Mesendoderm (in vitro differentiated cells): Measurements from ENCODE around the gene EVC2.

Source experiments
- DNase-seq: peaks from one replicate; pipeline ENCODE4 v3.0.0; 2013
- H2AK5ac ChIP-seq: 2 replicates; pipeline ENCODE4 v1.6.1; 2013; ENCODE audit warnings: low read length, inconsistent platforms
- H2BK120ac ChIP-seq: 2 replicates; pipeline ENCODE4 v1.6.1; 2013; ENCODE audit warnings: low read depth, mild to moderate bottlenecking, low read length, moderate library complexity, mixed read lengths
- H2BK15ac ChIP-seq: replicated peaks from 2 replicates; pipeline ENCODE4 v1.6.1; 2013; ENCODE audit warnings: low read depth, mild to moderate bottlenecking, moderate library complexity
- H2BK5ac ChIP-seq: 2 replicates; pipeline ENCODE4 v1.6.1; 2013; ENCODE audit warnings: low read length, inconsistent platforms
- H3K18ac ChIP-seq: 2 replicates; pipeline ENCODE4 v1.6.1; 2013; ENCODE audit warnings: mild to moderate bottlenecking, low read length, mixed read lengths
- H3K23ac ChIP-seq: one replicate; pipeline ENCODE4 v1.6.1; 2013; ENCODE audit warnings: low read length
- H3K27ac ChIP-seq: 2 replicates; pipeline ENCODE4 v1.5.1; 2013; ENCODE audit warnings: low read depth, mild to moderate bottlenecking, inconsistent platforms, low read length, moderate library complexity
- H3K27me3 ChIP-seq: 2 replicates; pipeline ENCODE4 v1.6.1; 2013; ENCODE audit warnings: low read length, control low read depth, mild to moderate bottlenecking, inconsistent platforms; ENCODE audit not compliant: insufficient read depth, poor library complexity
- H3K36me3 ChIP-seq: 2 replicates; pipeline ENCODE4 v1.6.1; 2013; ENCODE audit warnings: low read length, inconsistent platforms; ENCODE audit not compliant: control insufficient read depth, insufficient read depth
- H3K4ac ChIP-seq: one replicate; pipeline ENCODE4 v1.6.1; 2013; ENCODE audit warnings: low read depth, mild to moderate bottlenecking, low read length, moderate library complexity
- H3K4me1 ChIP-seq: 2 replicates; pipeline ENCODE4 v1.6.1; 2013; ENCODE audit warnings: low read depth, low read length, inconsistent platforms; ENCODE audit not compliant: control insufficient read depth
- H3K4me2 ChIP-seq: 2 replicates; pipeline ENCODE4 v1.6.1; 2013; ENCODE audit warnings: low read length
- H3K4me3 ChIP-seq: 2 replicates; pipeline ENCODE4 v1.5.1; 2013; ENCODE audit warnings: mild to moderate bottlenecking, low read length
- H3K56ac ChIP-seq: one replicate; pipeline ENCODE4 v1.6.1; 2013; ENCODE audit warnings: low read length
- H3K79me1 ChIP-seq: 2 replicates; pipeline ENCODE4 v1.6.1; 2013; ENCODE audit warnings: low read length, inconsistent platforms
- H3K79me2 ChIP-seq: 2 replicates; pipeline ENCODE4 v1.6.1; 2013; ENCODE audit warnings: mild to moderate bottlenecking, low read length; ENCODE audit not compliant: control insufficient read depth, insufficient read depth
- H3K9ac ChIP-seq: 2 replicates; pipeline ENCODE4 v1.6.1; 2013; ENCODE audit warnings: low read length, inconsistent platforms
- H4K5ac ChIP-seq: one replicate; pipeline ENCODE4 v1.6.1; 2013; ENCODE audit warnings: low read length
- H4K8ac ChIP-seq: one replicate; pipeline ENCODE4 v1.6.1; 2013; ENCODE audit warnings: low read depth, mild to moderate bottlenecking, control low read depth, low read length, moderate library complexity
- WGBS: extraction: QIAGEN DNeasy Blood & Tissue Kit; methylation state at CpG from one replicate; pipeline ENCODE4 v1.1.7; 2013; ENCODE audit warnings: low lambda C conversion rate, missing lambda C conversion rate; ENCODE audit not compliant: insufficient coverage; ENCODE audit errors: extremely low coverage; 5-methylcytosine and 5-hydroxymethylcytosine counted together

EVC2 gene

DNA sequence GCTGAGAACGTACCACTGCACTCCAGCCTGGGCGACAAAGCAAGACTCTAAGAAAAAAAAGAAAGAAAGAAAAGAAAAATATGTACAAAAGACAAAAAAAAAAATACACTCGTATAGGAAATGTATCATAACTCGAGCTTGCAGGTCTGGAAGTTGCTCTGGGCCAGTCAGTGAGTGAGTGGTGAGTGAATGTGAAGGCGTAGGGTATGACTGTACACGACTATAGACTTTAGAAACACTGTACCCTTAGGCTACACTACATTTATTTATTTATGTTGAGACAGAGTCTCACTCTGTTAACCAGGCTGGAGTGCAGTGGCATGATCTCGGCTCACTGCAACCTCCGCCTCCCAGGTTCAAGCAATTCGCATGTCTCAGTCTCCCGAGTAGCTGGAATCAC lies 29.4 kb downstream of the EVC2 start:
- H3K56ac ChIP-seq: no peak overlapping the region

DNA sequence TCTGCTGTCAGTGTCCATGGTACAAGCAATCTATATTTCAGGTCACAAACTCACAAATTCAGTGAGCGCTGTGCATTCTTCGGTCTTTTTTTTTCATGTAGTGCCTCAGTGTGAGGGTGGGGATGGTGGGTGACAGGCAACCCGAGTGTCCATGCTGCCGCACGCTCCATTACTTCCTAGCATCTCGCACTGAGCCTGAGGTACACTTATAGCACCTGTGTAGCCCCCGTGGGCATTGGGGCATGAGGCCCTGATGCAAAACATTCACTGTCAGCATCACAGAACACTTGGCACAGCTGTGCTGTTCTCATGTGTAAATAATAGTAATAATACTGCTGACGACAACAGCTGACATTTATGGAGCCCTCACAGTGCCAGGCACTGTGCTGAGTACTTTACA lies 31.6 kb downstream of the EVC2 start:
- H3K27me3 ChIP-seq: no peaks in the 10 kb centered on the region
- H3K18ac ChIP-seq: no peak overlapping the region
- no peak overlapping the region for H3K23ac ChIP-seq
- no peaks in the 10 kb centered on the region for H3K79me1 ChIP-seq
- no peak overlapping the region for H2BK5ac ChIP-seq
- no peak overlapping the region for H3K4ac ChIP-seq
- H3K36me3 ChIP-seq: no peaks in the 10 kb centered on the region
- H2BK120ac ChIP-seq: no peak overlapping the region
- no peaks in the 10 kb centered on the region for H3K79me2 ChIP-seq
- no peak overlapping the region for H3K4me3 ChIP-seq
- H3K27ac ChIP-seq: no peak overlapping the region
- no peak overlapping the region for H4K5ac ChIP-seq
- H2BK15ac ChIP-seq: no peak overlapping the region
- no peak overlapping the region for H3K9ac ChIP-seq
- no peak for DNase-seq
- WGBS: no CpG with 5 or more reads among the region's 8 CpGs
- no peak overlapping the region for H4K8ac ChIP-seq
- no peak overlapping the region for H3K56ac ChIP-seq
- no peak overlapping the region for H3K4me2 ChIP-seq
- H3K4me1 ChIP-seq: no peaks in the 10 kb centered on the region
- no peak overlapping the region for H2AK5ac ChIP-seq

More for the DNA sequence above, 29.4 kb downstream of the EVC2 start:
- Histone ChIP-seq H4K5ac (no peak overlapping the region), H3K18ac (no peak overlapping the region), H3K4me2 (no peak overlapping the region), H3K4ac (no peak overlapping the region), H2BK15ac (no peak overlapping the region), H3K79me1 (no peaks in the 10 kb centered on the region), H3K9ac (no peak overlapping the region), H2AK5ac (no peak overlapping the region), H3K27me3 (no peaks in the 10 kb centered on the region), H3K4me3 (no peak overlapping the region), H3K4me1 (no peaks in the 10 kb centered on the region), H3K23ac (no peak overlapping the region), H3K36me3 (no peaks in the 10 kb centered on the region), H3K27ac (no peak overlapping the region), H2BK5ac (no peak overlapping the region), H4K8ac (no peak overlapping the region), H3K79me2 (no peaks in the 10 kb centered on the region), H2BK120ac (no peak overlapping the region)
- WGBS: no CpG with 5 or more reads among the region's 10 CpGs
- no peak for DNase-seq

DNA sequence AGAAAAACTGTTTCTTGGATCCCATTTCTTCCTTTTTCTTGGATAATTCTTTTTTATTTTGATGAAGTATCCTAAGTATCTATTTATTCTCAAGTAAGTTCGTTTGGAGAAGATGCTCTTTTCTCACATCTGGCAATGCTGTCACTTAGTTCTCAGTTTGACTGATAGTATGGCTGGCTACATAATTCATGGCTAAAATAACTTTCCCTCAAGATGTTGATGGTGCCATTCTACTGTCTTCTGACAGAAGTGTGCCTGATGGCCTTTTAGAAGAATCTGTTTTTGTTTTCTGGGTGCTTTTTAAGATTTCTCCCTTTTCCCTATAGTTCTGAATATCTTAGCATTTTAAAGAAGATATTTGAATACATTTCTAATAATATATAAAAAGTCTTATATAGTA lies 41.6 kb downstream of the EVC2 start:
- no CpG with 5 or more reads among the region's 1 CpG for WGBS
- Histone ChIP-seq H3K4ac (no peak overlapping the region), H2AK5ac (no peak overlapping the region), H3K36me3 (no peaks in the 10 kb centered on the region), H3K23ac (no peak overlapping the region), H3K9ac (no peak overlapping the region), H3K4me1 (no peaks in the 10 kb centered on the region), H2BK120ac (no peak overlapping the region), H4K5ac (no peak overlapping the region), H3K27me3 (no peaks in the 10 kb centered on the region), H3K56ac (no peak overlapping the region), H3K4me3 (no peak overlapping the region), H3K79me1 (no peaks in the 10 kb centered on the region), H3K18ac (no peak overlapping the region), H2BK5ac (no peak overlapping the region), H3K79me2 (no peaks in the 10 kb centered on the region), H2BK15ac (no peak overlapping the region), H4K8ac (no peak overlapping the region), H3K27ac (no peak overlapping the region), H3K4me2 (no peak overlapping the region)
- DNase-seq: no peak

DNA sequence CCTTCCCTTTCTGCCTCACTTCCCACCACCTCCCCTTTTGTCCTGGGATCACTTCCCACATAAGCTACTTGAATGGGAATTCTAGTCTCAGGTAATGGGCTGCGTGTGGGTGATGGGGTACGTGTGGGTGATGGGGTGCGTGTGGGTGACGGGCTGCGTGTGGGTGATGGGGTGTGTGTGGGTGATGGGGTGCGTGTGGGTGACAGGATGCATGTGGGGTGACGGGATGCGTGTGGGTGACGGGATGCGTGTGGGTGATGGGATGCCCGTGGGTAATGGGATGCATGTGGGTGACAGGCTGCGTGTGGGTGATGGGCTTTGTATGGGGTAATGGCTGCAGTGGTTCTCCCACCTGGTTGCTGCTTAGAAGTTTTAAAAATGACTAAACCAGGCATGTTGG lies 43.6 kb downstream of the EVC2 start:
- Histone ChIP-seq H2BK5ac (no peak overlapping the region), H3K4me2 (no peak overlapping the region), H3K27me3 (no peaks in the 10 kb centered on the region), H4K8ac (no peak overlapping the region), H3K4ac (no peak overlapping the region), H3K79me2 (no peaks in the 10 kb centered on the region), H3K36me3 (no peaks in the 10 kb centered on the region), H4K5ac (no peak overlapping the region), H2BK120ac (no peak overlapping the region), H3K18ac (no peak overlapping the region), H3K4me3 (no peak overlapping the region), H2BK15ac (no peak overlapping the region), H3K23ac (no peak overlapping the region), H3K27ac (no peak overlapping the region), H2AK5ac (no peak overlapping the region), H3K4me1 (no peaks in the 10 kb centered on the region), H3K79me1 (no peaks in the 10 kb centered on the region), H3K56ac (no peak overlapping the region), H3K9ac (no peak overlapping the region)
- no peak for DNase-seq
- 100% methylated on average over 8 of the region's 12 CpGs for WGBS

DNA sequence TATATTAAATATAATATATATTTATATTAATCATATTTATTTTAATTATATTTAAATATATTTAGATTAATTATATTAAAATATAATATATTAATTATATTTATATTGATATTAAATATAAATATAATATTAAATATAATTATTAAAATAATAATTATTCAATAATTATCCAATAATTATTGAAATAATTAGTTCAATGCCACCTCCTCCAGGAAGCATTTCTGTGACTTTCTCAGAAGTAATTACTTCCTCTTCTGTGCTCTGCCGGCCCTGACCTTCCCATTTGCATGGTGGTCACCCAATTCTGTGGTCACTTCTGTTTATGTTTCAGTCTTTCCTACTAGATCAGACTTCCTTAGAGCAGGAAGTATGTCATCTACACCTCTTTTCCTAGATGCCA lies 45.8 kb downstream of the EVC2 start:
- WGBS: no CpG with 5 or more reads among the region's 1 CpG
- no peak for DNase-seq
- no peak overlapping the region for H3K27ac ChIP-seq
- H3K36me3 ChIP-seq: no peaks in the 10 kb centered on the region
- no peaks in the 10 kb centered on the region for H3K79me1 ChIP-seq
- no peak overlapping the region for H3K4me3 ChIP-seq
- no peak overlapping the region for H4K5ac ChIP-seq
- H3K79me2 ChIP-seq: no peaks in the 10 kb centered on the region
- H3K27me3 ChIP-seq: no peaks in the 10 kb centered on the region
- H3K4me2 ChIP-seq: no peak overlapping the region
- H3K56ac ChIP-seq: no peak overlapping the region
- H4K8ac ChIP-seq: no peak overlapping the region
- H2BK5ac ChIP-seq: no peak overlapping the region
- H2AK5ac ChIP-seq: no peak overlapping the region
- no peak overlapping the region for H3K4ac ChIP-seq
- no peaks in the 10 kb centered on the region for H3K4me1 ChIP-seq
- no peak overlapping the region for H3K9ac ChIP-seq
- no peak overlapping the region for H2BK120ac ChIP-seq
- no peak overlapping the region for H2BK15ac ChIP-seq
- H3K18ac ChIP-seq: no peak overlapping the region
- no peak overlapping the region for H3K23ac ChIP-seq

DNA sequence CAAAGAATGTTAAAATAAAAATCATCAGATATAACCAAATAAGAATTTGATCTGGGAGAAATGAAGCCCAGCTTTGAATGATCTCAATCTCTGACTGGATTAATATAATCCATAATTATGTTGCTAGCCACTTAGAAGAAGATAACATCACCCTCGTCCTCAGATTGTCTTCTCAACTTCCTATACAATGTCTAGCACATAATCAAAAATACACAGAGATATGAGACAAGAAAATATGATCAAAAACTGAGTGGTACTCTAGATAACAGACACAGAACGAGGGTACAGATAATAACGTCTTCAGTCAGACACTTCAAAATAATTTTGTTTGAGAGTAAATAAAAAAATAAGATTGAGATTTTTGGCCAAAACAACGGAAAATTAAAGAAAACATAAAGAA lies 47.1 kb downstream of the EVC2 start:
- H3K79me2 ChIP-seq: no peaks in the 10 kb centered on the region
- no peaks in the 10 kb centered on the region for H3K27me3 ChIP-seq
- no peak overlapping the region for H3K4ac ChIP-seq
- no peak overlapping the region for H2BK15ac ChIP-seq
- H4K8ac ChIP-seq: no peak overlapping the region
- no CpG with 5 or more reads among the region's 4 CpGs for WGBS
- no peaks in the 10 kb centered on the region for H3K4me1 ChIP-seq
- no peak overlapping the region for H3K23ac ChIP-seq
- no peak overlapping the region for H2AK5ac ChIP-seq
- no peak overlapping the region for H4K5ac ChIP-seq
- H2BK5ac ChIP-seq: no peak overlapping the region
- H3K27ac ChIP-seq: no peak overlapping the region
- no peak overlapping the region for H3K18ac ChIP-seq
- H3K4me3 ChIP-seq: no peak overlapping the region
- DNase-seq: no peak
- no peak overlapping the region for H3K56ac ChIP-seq
- H2BK120ac ChIP-seq: no peak overlapping the region
- no peak overlapping the region for H3K9ac ChIP-seq
- no peaks in the 10 kb centered on the region for H3K79me1 ChIP-seq
- no peak overlapping the region for H3K4me2 ChIP-seq
- no peaks in the 10 kb centered on the region for H3K36me3 ChIP-seq
